HG02884 (cell line): Measurements from ENCODE around the gene MACO1.
"Not testable (repeated sequence)": the region's sequence is repeated elsewhere in the genome, so short reads cannot be mapped to it uniquely, and the experiment has no call there.

Experiments used
- ATAC-seq: cut with Tn5 transposase; IDR thresholded peaks from one replicate; pipeline ENCODE4 v1.9.1; 2021; ENCODE audit warnings: mild to moderate bottlenecking, moderate library complexity; ENCODE audit not compliant: unreplicated experiment

MACO1 gene

GRCh38 chr1:25430073-25430966 is at the start of gene MACO1:
Gene MACO1 (plus strand): TSS chr1:25430897. CDS start chr1:25431099, 202 bp downstream.
- ATAC-seq, result peak; percentile 79

- not testable (repeated sequence) for ATAC-seq
These were observed 48.2 kb upstream of the MACO1 start for GRCh38 chr1:25382543-25382942.

- ATAC-seq, result not testable (repeated sequence)
These were observed 47.6 kb upstream of the MACO1 start for GRCh38 chr1:25383090-25383489.

- not testable (repeated sequence) for ATAC-seq
These were observed 46.8 kb upstream of the MACO1 start for GRCh38 chr1:25383875-25384274.

GRCh38 chr1:25387096-25387495 is 43.6 kb upstream of the MACO1 start:
- not testable (repeated sequence) for ATAC-seq

GRCh38 chr1:25388691-25389090 is 42.0 kb upstream of the MACO1 start:
- ATAC-seq, result not testable (repeated sequence)

GRCh38 chr1:25389721-25390120 is 41.0 kb upstream of the MACO1 start:
- ATAC-seq, result not testable (repeated sequence)

- no peak for ATAC-seq
These were observed 37.9 kb upstream of the MACO1 start for GRCh38 chr1:25392841-25393240.

GRCh38 chr1:25397549-25397948 is 33.1 kb upstream of the MACO1 start:
- not testable (repeated sequence) for ATAC-seq

GRCh38 chr1:25398079-25398478 is 32.6 kb upstream of the MACO1 start:
- not testable (repeated sequence) for ATAC-seq

GRCh38 chr1:25402947-25403803 is 27.5 kb upstream of the MACO1 start:
- not testable (repeated sequence) for ATAC-seq

- ATAC-seq, result not testable (repeated sequence)
These were observed 24.9 kb upstream of the MACO1 start for GRCh38 chr1:25405731-25406305.

GRCh38 chr1:25409641-25410427 is 20.9 kb upstream of the MACO1 start:
- not testable (repeated sequence) for ATAC-seq

- ATAC-seq, result not testable (repeated sequence)
These were observed 17.6 kb upstream of the MACO1 start for GRCh38 chr1:25412872-25413623.

GRCh38 chr1:25414157-25414556 is 16.5 kb upstream of the MACO1 start:
- ATAC-seq, result not testable (repeated sequence)

- not testable (repeated sequence) for ATAC-seq
These were observed 16.1 kb upstream of the MACO1 start for GRCh38 chr1:25414578-25414977.

GRCh38 chr1:25417280-25417679 is 13.4 kb upstream of the MACO1 start:
- not testable (repeated sequence) for ATAC-seq

- not testable (repeated sequence) for ATAC-seq
These were observed 11.4 kb upstream of the MACO1 start for GRCh38 chr1:25419339-25419738.

- ATAC-seq, result not testable (repeated sequence)
These were observed 10.0 kb upstream of the MACO1 start, which contains the start of gene RHCE for GRCh38 chr1:25420715-25421114. Gene RHCE (minus strand): TSS chr1:25420825. CDS start chr1:25420786, 39 bp downstream.
